Osteoblast (primary cell): ENCODE results near the gene TRIM14. TPM values are rescaled to one million over a fixed set of nuclear protein-coding genes. Genes with fewer than 3 reads are reported as not detected.
"Not testable (repeated sequence)": the region's sequence is repeated elsewhere in the genome, so short reads cannot be mapped to it uniquely, and the experiment has no call there.

ENCODE experiments used
- DNase-seq: peaks from one replicate; pipeline ENCODE4 v3.0.0; 2011; ENCODE audit warnings: low spot score, mixed read lengths; ENCODE audit not compliant: insufficient read length; ENCODE audit errors: missing footprints
- H2AFZ ChIP-seq: 2 replicates; pipeline ENCODE4 v1.6.0; 2011; ENCODE audit warnings: mild to moderate bottlenecking, low read length
- H3K27ac ChIP-seq: 2 replicates; pipeline ENCODE4 v1.5.1; 2011; ENCODE audit warnings: mild to moderate bottlenecking, low read depth, low read length, moderate library complexity
- H3K27me3 ChIP-seq: 2 replicates; pipeline ENCODE4 v1.6.0; 2012; ENCODE audit warnings: mild to moderate bottlenecking, control low read depth, inconsistent platforms, low read length, moderate library complexity; ENCODE audit not compliant: insufficient read depth
- H3K36me3 ChIP-seq: 2 replicates; pipeline ENCODE4 v1.5.1; 2011; ENCODE audit warnings: mild to moderate bottlenecking, low read length, control low read depth, moderate library complexity; ENCODE audit not compliant: insufficient read depth
- H3K4me1 ChIP-seq: 2 replicates; pipeline ENCODE4 v1.5.1; 2011; ENCODE audit warnings: mild to moderate bottlenecking, low read length, control low read depth, moderate library complexity; ENCODE audit not compliant: insufficient read depth
- H3K4me2 ChIP-seq: 2 replicates; pipeline ENCODE4 v1.6.0; 2011; ENCODE audit warnings: mild to moderate bottlenecking, low read length; ENCODE audit not compliant: insufficient read depth
- H3K4me3 ChIP-seq: fragments of 200-600 bp; sonication (generic); 3 replicates; pipeline ENCODE4 v1.5.1; 2012; ENCODE audit warnings: mild to moderate bottlenecking, low read length, inconsistent platforms; ENCODE audit not compliant: insufficient read depth
- H3K79me2 ChIP-seq: 2 replicates; pipeline ENCODE4 v1.6.0; 2012; ENCODE audit warnings: mild to moderate bottlenecking, low read length, control low read depth, inconsistent platforms; ENCODE audit not compliant: insufficient read depth
- H3K9me3 ChIP-seq: 2 replicates; pipeline ENCODE4 v1.5.1; 2011; ENCODE audit warnings: low read depth, low read length, control low read depth
- H4K20me1 ChIP-seq: 2 replicates; pipeline ENCODE4 v1.6.0; 2012; ENCODE audit warnings: mild to moderate bottlenecking, low read length, control low read depth; ENCODE audit not compliant: insufficient read depth
- CTCF ChIP-seq: IDR thresholded peaks from 2 replicates; pipeline ENCODE4 v1.5.1; 2011; ENCODE audit warnings: mild to moderate bottlenecking, low read depth, low read length, moderate library complexity; ENCODE audit errors: extremely low read depth
- total RNA-seq: library from RNA; depleted of rRNA; stranded (reverse); fragments of >200 nt; gene quantifications from 2 replicates; pipeline ENCODE4 v1.2.3, GENCODE V29; 2012

TRIM14 gene
- total RNA-seq, 1 donor = 1.1 TPM

- no peak overlapping the region for H3K4me2 ChIP-seq
- no peaks in the 10 kb centered on the region for H3K79me2 ChIP-seq
- H3K27me3 ChIP-seq = peaks cover 4% of the 10 kb centered on the region
- peak; percentile 74 for DNase-seq
- H3K4me3 ChIP-seq = no peak overlapping the region
- no peaks in the 10 kb centered on the region for H3K4me1 ChIP-seq
- no peak for TF ChIP-seq CTCF
- H2AFZ ChIP-seq = no peak overlapping the region
- H3K27ac ChIP-seq = no peak overlapping the region
- no peaks in the 10 kb centered on the region for H3K9me3 ChIP-seq
- H4K20me1 ChIP-seq = no peaks in the 10 kb centered on the region
- H3K36me3 ChIP-seq = no peaks in the 10 kb centered on the region
Measured at GRCh38 chr9:98128316-98128715, 9.3 kb upstream of the TRIM14 start.

GRCh38 chr9:98127226-98127625 is 8.2 kb upstream of the TRIM14 start:
- DNase-seq = no peak
- Histone ChIP-seq H3K27ac (no peak overlapping the region), H3K27me3 (no peaks in the 10 kb centered on the region), H3K9me3 (no peaks in the 10 kb centered on the region), H3K4me2 (no peak overlapping the region), H3K36me3 (no peaks in the 10 kb centered on the region), H3K4me1 (no peaks in the 10 kb centered on the region), H4K20me1 (no peaks in the 10 kb centered on the region), H2AFZ (no peak overlapping the region), H3K79me2 (no peaks in the 10 kb centered on the region), H3K4me3 (no peak overlapping the region)
- no peak for TF ChIP-seq CTCF

- H3K27ac ChIP-seq = no peak overlapping the region
- H3K79me2 ChIP-seq = no peaks in the 10 kb centered on the region
- no peak overlapping the region for H3K4me3 ChIP-seq
- no peaks in the 10 kb centered on the region for H4K20me1 ChIP-seq
- no peak overlapping the region for H3K4me2 ChIP-seq
- H3K4me1 ChIP-seq = no peaks in the 10 kb centered on the region
- DNase-seq = no peak
- H2AFZ ChIP-seq = no peak overlapping the region
- H3K27me3 ChIP-seq = no peaks in the 10 kb centered on the region
- TF ChIP-seq CTCF = no peak
- H3K9me3 ChIP-seq = no peaks in the 10 kb centered on the region
- H3K36me3 ChIP-seq = no peaks in the 10 kb centered on the region
Measured at GRCh38 chr9:98124637-98125426, 5.8 kb upstream of the TRIM14 start.

- not testable (repeated sequence) for H2AFZ ChIP-seq, H3K79me2 ChIP-seq, H3K27ac ChIP-seq, H3K36me3 ChIP-seq, H3K4me2 ChIP-seq, H3K27me3 ChIP-seq, H3K4me1 ChIP-seq, H3K4me3 ChIP-seq, DNase-seq, H3K9me3 ChIP-seq, H4K20me1 ChIP-seq
Measured at GRCh38 chr9:98124091-98124490, 5.1 kb upstream of the TRIM14 start.
